GM12878 (cell line): ENCODE results near the gene CORO2B. TPM values are rescaled to one million over a fixed set of nuclear protein-coding genes. Genes with fewer than 3 reads are reported as not detected.

Source experiments
- ATAC-seq: fragments of 200-7000 bp; cut with Tn5 transposase; 3 replicates; pipeline ENCODE4 v1.9.1; 2020; ENCODE audit warnings: mild to moderate bottlenecking, moderate library complexity
- BruUV-seq: library from RNA; stranded (reverse); fragments of 400-500 nt; replicated peaks from 2 replicates; lab custom pipeline; 2021; lab: Mats Ljungman, UMichigan
- CTCF ChIA-PET: fragments of 300-600 bp; sonication (Branson Sonifier 250); formaldehyde crosslinking; extraction: SDS; loops from one replicate; lab custom pipeline; 2021; ENCODE audit warnings: inconsistent platforms; lab: Yijun Ruan, JAX
- POLR2A ChIA-PET: fragments of 350-600 bp; formaldehyde crosslinking; extraction: SDS; loops from one replicate; lab custom pipeline; 2021; ENCODE audit warnings: inconsistent platforms; lab: Charles Lee
- RAD21 ChIA-PET: fragments of 300-600 bp; sonication (Branson Sonifier 250); formaldehyde crosslinking; loops from one replicate; lab custom pipeline; 2023; ENCODE audit warnings: antibody characterized with exemption; ENCODE audit not compliant: unreplicated experiment; lab: Charles Lee
- SMC1A ChIA-PET: fragments of 300-600 bp; sonication (Branson Sonifier 250); formaldehyde crosslinking; loops from one replicate; lab custom pipeline; 2023; ENCODE audit not compliant: unreplicated experiment, uncharacterized antibody; lab: Charles Lee
- DNase-seq: peaks from one replicate; pipeline ENCODE4 v3.0.0-alpha.2; 2011; ENCODE audit warnings: low read depth, low spot score
- FAIRE-seq: peaks from 3 replicates; lab custom pipeline; 2011; peaks lifted over from hg19 to GRCh38; lab: Jason Lieb, UNC
- H2AFZ ChIP-seq: 2 replicates; pipeline ENCODE4 v1.6.0; 2011; ENCODE audit warnings: low read depth, low read length, control low read depth; ENCODE audit not compliant: control insufficient read depth
- H3K27ac ChIP-seq: 2 replicates; pipeline ENCODE4 v1.5.1; 2011; ENCODE audit warnings: control low read depth; ENCODE audit not compliant: control insufficient read depth, insufficient read depth
- H3K27me3 ChIP-seq, 2 experiments: replicated peaks in 1 of 2; 2 replicates each; pipeline versions ENCODE4 v1.6.0 to v1.6.1; 2011; ENCODE audit warnings: low read length in 1 of 2; ENCODE audit not compliant: control insufficient read depth in 2 of 2, insufficient read depth in 2 of 2
- H3K36me3 ChIP-seq, 2 experiments: 2 replicates each; pipeline ENCODE4 v1.5.1; 2011; ENCODE audit warnings: low read length in 1 of 2; ENCODE audit not compliant: control insufficient read depth in 2 of 2, insufficient read depth in 2 of 2
- H3K4me1 ChIP-seq: 2 replicates; pipeline ENCODE4 v1.6.1; 2011; ENCODE audit warnings: mild to moderate bottlenecking, low read length, moderate library complexity, mixed read lengths; ENCODE audit not compliant: control insufficient read depth, insufficient read depth
- H3K4me2 ChIP-seq: 2 replicates; pipeline ENCODE4 v1.6.0; 2011; ENCODE audit warnings: control low read depth; ENCODE audit not compliant: control insufficient read depth, insufficient read depth
- H3K4me3 ChIP-seq: fragments of 200-600 bp; sonication (generic); 2 replicates; pipeline ENCODE4 v1.5.1; 2016
- H3K79me2 ChIP-seq: 2 replicates; pipeline ENCODE4 v1.6.0; 2011; ENCODE audit warnings: low read length; ENCODE audit not compliant: control insufficient read depth, insufficient read depth
- H3K9ac ChIP-seq: 2 replicates; pipeline ENCODE4 v1.8.0; 2011; ENCODE audit warnings: low read length, control low read depth, mixed read lengths; ENCODE audit not compliant: control insufficient read depth, insufficient read depth
- H3K9me3 ChIP-seq: replicated peaks from 3 replicates; pipeline ENCODE4 v1.5.1; 2011; ENCODE audit warnings: mild to moderate bottlenecking, low read length; ENCODE audit not compliant: control insufficient read depth, insufficient read depth
- H4K20me1 ChIP-seq: 2 replicates; pipeline ENCODE4 v1.6.0; 2011; ENCODE audit not compliant: control insufficient read depth, insufficient read depth
- ASH2L ChIP-seq: fragments of 300-600, 200-600 bp; sonication (generic); IDR thresholded peaks from 2 replicates; pipeline ENCODE4 v1.6.1; 2017; ENCODE audit warnings: low read depth, mild to moderate bottlenecking, borderline replicate concordance
- CHD4 ChIP-seq: fragments of 200-600 bp; sonication (generic); IDR thresholded peaks from 2 replicates; pipeline ENCODE4 v1.6.1; 2016; ENCODE audit warnings: mild to moderate bottlenecking
- CUX1 ChIP-seq: IDR thresholded peaks from 2 replicates; pipeline ENCODE4 v1.6.1; 2012; ENCODE audit warnings: improper control_type of control experiment, low read depth, low read length; ENCODE audit not compliant: insufficient replicate concordance
- ELK1 ChIP-seq: IDR thresholded peaks from 2 replicates; pipeline ENCODE4 v1.6.1; 2012; ENCODE audit warnings: low read depth, low read length, improper control_type of control experiment
- FOS ChIP-seq: IDR thresholded peaks from 3 replicates; pipeline ENCODE4 v1.6.1; 2011; ENCODE audit warnings: borderline replicate concordance; ENCODE audit not compliant: insufficient read length; ENCODE audit errors: extremely low read depth
- NFYB ChIP-seq: IDR thresholded peaks from 2 replicates; pipeline ENCODE4 v1.6.1; 2011; ENCODE audit warnings: low read depth, mild to moderate bottlenecking, low read length, improper control_type of control experiment, moderate library complexity; ENCODE audit not compliant: insufficient read depth
- RB1 ChIP-seq: fragments of 450-650 bp; formaldehyde crosslinking; IDR thresholded peaks from 2 replicates; pipeline ENCODE4 v1.6.1; 2017; ENCODE audit warnings: mild to moderate bottlenecking, borderline replicate concordance
- RBBP5 ChIP-seq: fragments of 200-600 bp; sonication (generic); conservative IDR thresholded peaks from 2 replicates; pipeline ENCODE4 v1.6.1; 2016
- SMARCA5 ChIP-seq: fragments of 450-650 bp; IDR thresholded peaks from 2 replicates; pipeline ENCODE4 v1.6.1; 2017; ENCODE audit warnings: mild to moderate bottlenecking
- STAT1 ChIP-seq: fragments of 450-650 bp; conservative IDR thresholded peaks from 2 replicates; pipeline ENCODE4 v1.6.1; 2014; ENCODE audit warnings: antibody characterized with exemption, mild to moderate bottlenecking
- ZNF592 ChIP-seq: fragments of 450-650 bp; IDR thresholded peaks from 2 replicates; pipeline ENCODE4 v1.6.1; 2017; ENCODE audit warnings: mild to moderate bottlenecking, moderate library complexity
- WGBS: methylation state at CpG from one replicate; pipeline ENCODE4 v1.1.6; 2016; ENCODE audit warnings: low lambda C conversion rate; ENCODE audit not compliant: insufficient replicate concordance, insufficient coverage; ENCODE audit errors: missing lambda C conversion rate; 5-methylcytosine and 5-hydroxymethylcytosine counted together
- in situ Hi-C: fragments of 300-500 bp; cut with MboI; formaldehyde crosslinking; loops from 9 replicates; pipeline ENCODE4 v1.14.3; 2018; ENCODE audit warnings: mixed read lengths
- intact Hi-C: fragments of 100-400 bp; cut with micrococcal nuclease; formaldehyde crosslinking; loops from one replicate; pipeline ENCODE4 v1.14.2; 2022; ENCODE audit not compliant: unreplicated experiment
- polyA plus RNA-seq, 11 experiments: library from polyadenylated mRNA; depleted of rRNA in 4 of 11; unstranded in 6 of 11; stranded (reverse) in 5 of 11; fragments of >200 nt; fragmentation: Nextera tagmentation in 4 of 11; fragmentation: Illumina TruSeq in 1 of 11; extraction: Ambion mirVana in 4 of 11; extraction: Trizol in 1 of 11; gene quantifications; 1 replicate in 1 of 11; 2 replicates in 10 of 11; pipeline versions ENCODE4 v1.2.1 to v1.2.3, GENCODE V29; 2011 to 2016; ENCODE audit warnings: inconsistent platforms in 2 of 11, missing spikeins in 2 of 11, low read depth in 1 of 11
- total RNA-seq, 4 experiments: library from RNA; depleted of rRNA in 3 of 4; stranded (reverse); fragments of >200 nt in 3 of 4; fragmentation: Illumina TruSeq in 1 of 4; extraction: Trizol in 1 of 4; gene quantifications; 2 replicates each; pipeline versions ENCODE4 v1.2.1 to v1.2.3, GENCODE V29; 2013 to 2021
- TF ChIP-seq, protein P1 (sequence below): IDR thresholded peaks from 2 replicates; pipeline ENCODE4 v1.6.1; 2011; ENCODE audit warnings: low read depth, low read length, improper control_type of control experiment, borderline replicate concordance

Gene CORO2B
- total and polyA plus RNA-seq, 10 of the 15 experiments (the other 5 are each of a cell fraction or from before 2014, with no cell fraction given) = 0.05 to 0.73 (median 0.13) TPM; not detected in 4

GRCh38 chr15:68560501-68561113 lies 18.2 kb upstream of the CORO2B start:
- Histone ChIP-seq H3K9ac (no peak overlapping the region), H3K4me2 (no peak overlapping the region), H3K9me3 (no peaks in the 10 kb centered on the region), H2AFZ (no peak overlapping the region), H3K27ac (no peak overlapping the region), H4K20me1 (no peaks in the 10 kb centered on the region), H3K79me2 (no peaks in the 10 kb centered on the region), H3K4me3 (no peak overlapping the region), H3K36me3 (no peaks in the 10 kb centered on the region), H3K27me3 (peaks cover 0 to 3% of the 10 kb centered on the region in 2 experiments; a peak in 2 of 4 replicates), H3K4me1 (no peaks in the 10 kb centered on the region)
- ChIA-PET RAD21 (interaction anchor here (2.2 to 2.8 kb wide), 2 partner anchors 114 to 314 kb away, joined by 7 to 29 read pairs; no protein-coding TSS in a partner anchor), SMC1A (interaction anchor here (1.1 to 2.6 kb wide), 4 partner anchors 11 to 314 kb away, joined by 3 to 13 read pairs (median 8); no protein-coding TSS in a partner anchor), CTCF (interaction anchor here (0.6 to 4.1 kb wide), 13 partner anchors 9 to 364 kb away, joined by 3 to 34 read pairs (median 6); no protein-coding TSS in a partner anchor), POLR2A (no interaction called here)
- intact Hi-C loops (no loop called here), in situ Hi-C loops (no loop called here)
- FAIRE-seq (no peak), ATAC-seq (no peak), DNase-seq (no peak)
- BruUV-seq = no TSS peak
- WGBS = 51% methylated on average over 13 of the region's 13 CpGs
- no peak for TF ChIP-seq CHD4
- TF ChIP-seq ASH2L = no peak
- TF ChIP-seq FOS = no peak
- TF ChIP-seq ELK1 = no peak
- TF ChIP-seq CUX1 = no peak
- TF ChIP-seq, protein P1, sequence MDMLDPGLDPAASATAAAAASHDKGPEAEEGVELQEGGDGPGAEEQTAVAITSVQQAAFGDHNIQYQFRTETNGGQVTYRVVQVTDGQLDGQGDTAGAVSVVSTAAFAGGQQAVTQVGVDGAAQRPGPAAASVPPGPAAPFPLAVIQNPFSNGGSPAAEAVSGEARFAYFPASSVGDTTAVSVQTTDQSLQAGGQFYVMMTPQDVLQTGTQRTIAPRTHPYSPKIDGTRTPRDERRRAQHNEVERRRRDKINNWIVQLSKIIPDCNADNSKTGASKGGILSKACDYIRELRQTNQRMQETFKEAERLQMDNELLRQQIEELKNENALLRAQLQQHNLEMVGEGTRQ = no peak
- TF ChIP-seq STAT1 = no peak
- no peak for TF ChIP-seq NFYB
- TF ChIP-seq SMARCA5 = no peak
- TF ChIP-seq ZNF592 = no peak
- no peak for TF ChIP-seq RB1
- TF ChIP-seq RBBP5 = no peak
